Sigmoid colon (tissue), 7 donors: Measurements from ENCODE around the gene CMTR1. TPM values are rescaled to one million over a fixed set of nuclear protein-coding genes. Genes with fewer than 3 reads are reported as not detected.

ENCODE experiments used
- DNase-seq: peaks from one replicate; pipeline ENCODE4 v3.0.0-alpha.2; 2019
- H3K27ac ChIP-seq, 4 donors: fragments of 200-600 bp; sonication (generic); one replicate each; pipeline ENCODE4 v1.5.1; 2016 to 2019; ENCODE audit warnings: mild to moderate bottlenecking in 1 of 4
- H3K27me3 ChIP-seq, 3 donors: fragments of 200-600 bp; sonication (generic); one replicate each; pipeline ENCODE4 v1.5.1; 2019; ENCODE audit warnings: mild to moderate bottlenecking in 1 of 3
- H3K36me3 ChIP-seq, 4 donors: fragments of 200-600 bp; sonication (generic); one replicate each; pipeline ENCODE4 v1.5.1; 2016 to 2019
- H3K4me1 ChIP-seq, 4 donors: fragments of 200-600 bp; sonication (generic); one replicate each; pipeline ENCODE4 v1.5.1; 2017 to 2019
- H3K4me3 ChIP-seq, 4 donors: fragments of 200-600 bp; sonication (generic); one replicate each; pipeline ENCODE4 v1.5.1; 2017 to 2019; ENCODE audit warnings: mild to moderate bottlenecking in 2 of 4, moderate library complexity in 1 of 4
- H3K9me3 ChIP-seq, 4 donors: fragments of 200-600 bp in 3 of 4; sonication (generic) in 3 of 4; one replicate each; pipeline versions ENCODE4 v1.5.1 to v1.6.1; 2013 to 2019
- CTCF ChIP-seq, 4 experiments: fragments of 450-650 bp in 3 of 4; fragments of 200-600 bp in 1 of 4; IDR thresholded peaks; one replicate each; pipeline ENCODE4 v1.5.1; 2016 to 2019; ENCODE audit warnings: antibody characterized with exemption in 4 of 4, mild to moderate bottlenecking in 3 of 4, moderate library complexity in 2 of 4
- EP300 ChIP-seq, 4 donors: sonication (generic); formaldehyde crosslinking; IDR thresholded peaks; one replicate each; pipeline ENCODE4 v1.6.1; 2017; ENCODE audit warnings: antibody characterized with exemption in 4 of 4
- POLR2A ChIP-seq, 2 donors: fragments of 450-650 bp; IDR thresholded peaks; one replicate each; pipeline ENCODE4 v1.6.1; 2016; ENCODE audit warnings: antibody characterized with exemption in 2 of 2, mild to moderate bottlenecking in 2 of 2, moderate library complexity in 2 of 2
- POLR2AphosphoS5 ChIP-seq, 4 donors: sonication (generic); formaldehyde crosslinking; IDR thresholded peaks; one replicate each; pipeline ENCODE4 v1.6.1; 2017; ENCODE audit warnings: antibody characterized with exemption in 4 of 4
- WGBS, 2 donors: extraction: QIAGEN DNeasy Blood & Tissue Kit; methylation state at CpG; one replicate each; pipeline ENCODE4 v1.1.7; 2013; 5-methylcytosine and 5-hydroxymethylcytosine counted together
- intact Hi-C: fragments of 100-400 bp; cut with DNase I; formaldehyde crosslinking; loops from one replicate; pipeline ENCODE4 v1.15.1; 2023
- polyA plus RNA-seq, 3 donors: library from polyadenylated mRNA; stranded (reverse); fragments of 200-250 nt; gene quantifications; one replicate each; pipeline ENCODE4 v1.2.3, GENCODE V29; 2013
- total RNA-seq, 4 donors: library from RNA; depleted of rRNA; stranded (reverse); fragments of >200 nt; gene quantifications; one replicate each; pipeline ENCODE4 v1.1.0, GENCODE V29; 2016
- donor health status: healthy with polysubstance abuse.
- donor health status: Bipolar disorder and iron deficiency.
- donor health status: healthy.

Gene CMTR1
- total and polyA plus RNA-seq, 7 donors, result 4.2 to 33.5 (median 30.8) TPM

- Histone ChIP-seq H3K4me3 (no peak overlapping the region), H3K9me3 (no peaks in the 10 kb centered on the region), H3K4me1 (peaks cover 0 to 13% (median 12%) of the 10 kb centered on the region in 4 donors), H3K27ac (no peak overlapping the region), H3K27me3 (peaks cover 0 to 32% (median 0%) of the 10 kb centered on the region in 3 donors), H3K36me3 (no peaks in the 10 kb centered on the region)
- intact Hi-C loops, result no loop called here
- no peak for DNase-seq
- WGBS, 2 donors, result 34 to 59% methylated on average over 16 of the region's 16 CpGs
- TF ChIP-seq POLR2A (IDR thresholded peaks at IDR 0.05) (no peak), CTCF (IDR thresholded peaks at IDR 0.05) (no peak), EP300 (IDR thresholded peaks at IDR 0.05) (no peak), POLR2AphosphoS5 (IDR thresholded peaks at IDR 0.05) (no peak)
Measured at GRCh38 chr6:37516920-37517405, 83.9 kb downstream of the CMTR1 start.

GRCh38 chr6:37517411-37517812 is 84.4 kb downstream of the CMTR1 start:
- Histone ChIP-seq H3K4me1 (peaks cover 0 to 13% (median 12%) of the 10 kb centered on the region in 4 donors), H3K9me3 (no peaks in the 10 kb centered on the region), H3K27ac (no peak overlapping the region), H3K4me3 (no peak overlapping the region), H3K36me3 (no peaks in the 10 kb centered on the region), H3K27me3 (peaks cover 0 to 28% (median 0%) of the 10 kb centered on the region in 3 donors)
- 53 to 79% methylated on average over 11 of the region's 11 CpGs for WGBS, 2 donors
- DNase-seq, result no peak
- intact Hi-C loops, result no loop called here
- no peak for TF ChIP-seq EP300 (IDR thresholded peaks at IDR 0.05)

GRCh38 chr6:37518116-37518515 is 85.1 kb downstream of the CMTR1 start:
- no peak overlapping the region for H3K27ac ChIP-seq
- DNase-seq, result no peak
- intact Hi-C loops, result no loop called here

GRCh38 chr6:37519461-37519860 is 86.4 kb downstream of the CMTR1 start:
- intact Hi-C loops, result no loop called here
- Histone ChIP-seq H3K4me3 (no peak overlapping the region), H3K36me3 (no peaks in the 10 kb centered on the region), H3K27ac (no peak overlapping the region), H3K4me1 (peaks cover 0 to 13% (median 12%) of the 10 kb centered on the region in 4 donors), H3K9me3 (no peaks in the 10 kb centered on the region), H3K27me3 (peaks cover 0 to 8% (median 0%) of the 10 kb centered on the region in 3 donors)
- 95% methylated on average over 5 of the region's 5 CpGs for WGBS, 2 donors
- TF ChIP-seq POLR2AphosphoS5 (IDR thresholded peaks at IDR 0.05) (no peak), EP300 (IDR thresholded peaks at IDR 0.05) (no peak), POLR2A (IDR thresholded peaks at IDR 0.05) (no peak), CTCF (IDR thresholded peaks at IDR 0.05) (no peak)
- no peak for DNase-seq

More at GRCh38 chr6:37518116-37518515, 85.1 kb downstream of the CMTR1 start:
- H3K4me1 ChIP-seq, result peaks cover 0 to 13% (median 12%) of the 10 kb centered on the region in 4 donors
- peaks cover 0 to 21% (median 0%) of the 10 kb centered on the region in 3 donors for H3K27me3 ChIP-seq
- WGBS, 2 donors, result 85 to 90% methylated on average over 6 of the region's 6 CpGs
- no peak overlapping the region for H3K4me3 ChIP-seq
- H3K36me3 ChIP-seq, result no peaks in the 10 kb centered on the region
- no peaks in the 10 kb centered on the region for H3K9me3 ChIP-seq
- TF ChIP-seq POLR2AphosphoS5 (IDR thresholded peaks at IDR 0.05) (no peak), EP300 (IDR thresholded peaks at IDR 0.05) (no peak), CTCF (IDR thresholded peaks at IDR 0.05) (no peak), POLR2A (IDR thresholded peaks at IDR 0.05) (no peak)

GRCh38 chr6:37520926-37521325 is 87.9 kb downstream of the CMTR1 start:
- no peaks in the 10 kb centered on the region for H3K9me3 ChIP-seq
- peaks cover 0 to 8% (median 0%) of the 10 kb centered on the region in 3 donors for H3K27me3 ChIP-seq
- no peak for TF ChIP-seq POLR2AphosphoS5 (IDR thresholded peaks at IDR 0.05)
- TF ChIP-seq CTCF (IDR thresholded peaks at IDR 0.05), result no peak
- TF ChIP-seq EP300 (IDR thresholded peaks at IDR 0.05), result no peak
- no peak for TF ChIP-seq POLR2A (IDR thresholded peaks at IDR 0.05)
- intact Hi-C loops, result no loop called here
- no peak for DNase-seq
- no peaks in the 10 kb centered on the region for H3K36me3 ChIP-seq
- 61 to 75% methylated on average over 6 of the region's 6 CpGs for WGBS, 2 donors
- peaks cover 0 to 9% (median 8%) of the 10 kb centered on the region in 4 donors for H3K4me1 ChIP-seq
- H3K4me3 ChIP-seq, result no peak overlapping the region
- H3K27ac ChIP-seq, result no peak overlapping the region
